LNCAP (cell line): Measurements from ENCODE around the gene PPDPF.

ENCODE experiments used
- CTCF ChIP-seq: fragments of 450-650 bp; IDR thresholded peaks from 2 replicates; pipeline ENCODE4 v1.5.1; 2017; ENCODE audit warnings: mild to moderate bottlenecking

The PPDPF gene

GRCh38 chr20:63543131-63543530 is 22.6 kb downstream of the PPDPF start:
- TF ChIP-seq CTCF, result no peak

GRCh38 chr20:63543733-63544132 is 23.2 kb downstream of the PPDPF start:
- no peak for TF ChIP-seq CTCF

- TF ChIP-seq CTCF, result no peak
Measured at GRCh38 chr20:63544241-63544957, 23.8 kb downstream of the PPDPF start.

GRCh38 chr20:63544958-63545516 is 24.5 kb downstream of the PPDPF start:
- TF ChIP-seq CTCF, result no peak

GRCh38 chr20:63545814-63546213 is 25.2 kb downstream of the PPDPF start:
- no peak for TF ChIP-seq CTCF

GRCh38 chr20:63546256-63546955 is 25.8 kb downstream of the PPDPF start:
- TF ChIP-seq CTCF, result no peak

- no peak for TF ChIP-seq CTCF
Measured at GRCh38 chr20:63546956-63547724, 26.6 kb downstream of the PPDPF start.
